ENCODE data around the gene CRYAB.

DNA sequence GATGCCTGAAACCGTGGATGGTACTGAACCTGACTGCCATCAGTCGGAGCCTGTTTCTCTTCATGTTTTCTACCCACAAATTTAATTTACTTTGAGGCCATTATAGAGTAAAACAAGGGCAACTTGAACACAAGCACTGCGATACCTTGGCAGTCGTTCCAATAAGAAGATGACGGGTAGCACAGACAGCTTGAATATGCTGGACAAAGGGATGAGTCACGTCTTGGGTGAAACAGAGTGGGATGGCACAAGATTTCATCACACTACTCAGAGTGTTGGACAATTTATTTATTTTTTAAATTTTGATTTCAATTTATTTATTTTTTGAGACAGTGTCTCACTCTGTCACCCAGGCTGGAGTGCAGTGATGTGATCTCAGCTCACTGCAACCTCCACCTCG, 31.3 kb upstream of the CRYAB start:
- TF ChIP-seq, protein P1, sequence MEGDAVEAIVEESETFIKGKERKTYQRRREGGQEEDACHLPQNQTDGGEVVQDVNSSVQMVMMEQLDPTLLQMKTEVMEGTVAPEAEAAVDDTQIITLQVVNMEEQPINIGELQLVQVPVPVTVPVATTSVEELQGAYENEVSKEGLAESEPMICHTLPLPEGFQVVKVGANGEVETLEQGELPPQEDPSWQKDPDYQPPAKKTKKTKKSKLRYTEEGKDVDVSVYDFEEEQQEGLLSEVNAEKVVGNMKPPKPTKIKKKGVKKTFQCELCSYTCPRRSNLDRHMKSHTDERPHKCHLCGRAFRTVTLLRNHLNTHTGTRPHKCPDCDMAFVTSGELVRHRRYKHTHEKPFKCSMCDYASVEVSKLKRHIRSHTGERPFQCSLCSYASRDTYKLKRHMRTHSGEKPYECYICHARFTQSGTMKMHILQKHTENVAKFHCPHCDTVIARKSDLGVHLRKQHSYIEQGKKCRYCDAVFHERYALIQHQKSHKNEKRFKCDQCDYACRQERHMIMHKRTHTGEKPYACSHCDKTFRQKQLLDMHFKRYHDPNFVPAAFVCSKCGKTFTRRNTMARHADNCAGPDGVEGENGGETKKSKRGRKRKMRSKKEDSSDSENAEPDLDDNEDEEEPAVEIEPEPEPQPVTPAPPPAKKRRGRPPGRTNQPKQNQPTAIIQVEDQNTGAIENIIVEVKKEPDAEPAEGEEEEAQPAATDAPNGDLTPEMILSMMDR (IDR thresholded peaks at IDR 0.05): no peak
- no peak for TF ChIP-seq POLR2A (IDR thresholded peaks at IDR 0.05)
